ENCODE results near the gene FBXO11.

FBXO11 gene

GRCh38 chr2:47941936-47942335 is 35.6 kb upstream of the FBXO11 start (continued):
- TF ChIP-seq PPARA (CRISPR knock-in tag; IDR thresholded peaks at IDR 0.05; ENCODE audit: borderline replicate concordance) = no peak
- no peak for TF ChIP-seq OSR1 (CRISPR knock-in tag; IDR thresholded peaks at IDR 0.05)
- no peak for TF ChIP-seq PATZ1 (CRISPR knock-in tag; IDR thresholded peaks at IDR 0.05; ENCODE audit: borderline replicate concordance)
- no peak for TF ChIP-seq CSDC2 (CRISPR knock-in tag; IDR thresholded peaks at IDR 0.05)
- no peak for TF ChIP-seq ZNF8 (CRISPR knock-in tag; IDR thresholded peaks at IDR 0.05)
- TF ChIP-seq GLIS3 (CRISPR knock-in tag; IDR thresholded peaks at IDR 0.05) = no peak
- no peak for TF ChIP-seq ZNF565 (CRISPR knock-in tag; conservative IDR thresholded peaks at IDR 0.05; ENCODE audit: low read depth)
- TF ChIP-seq TOX (CRISPR knock-in tag; IDR thresholded peaks at IDR 0.05; ENCODE audit: borderline replicate concordance) = no peak
- no peak for TF ChIP-seq CSRNP3 (CRISPR knock-in tag; IDR thresholded peaks at IDR 0.05)
- TF ChIP-seq ISL1 (CRISPR knock-in tag; IDR thresholded peaks at IDR 0.05) = no peak

GRCh38 chr2:47937677-47938076 is 31.4 kb upstream of the FBXO11 start:
- no peak for TF ChIP-seq TCF4 (CRISPR knock-in tag; IDR thresholded peaks at IDR 0.05; ENCODE audit: borderline replicate concordance)
- no peak for TF ChIP-seq ESRRG (CRISPR knock-in tag; IDR thresholded peaks at IDR 0.05)
- TF ChIP-seq POU6F1 (CRISPR knock-in tag; IDR thresholded peaks at IDR 0.05; ENCODE audit: borderline replicate concordance, low read depth) = no peak

GRCh38 chr2:47935071-47935470 is 28.8 kb upstream of the FBXO11 start:
- no peak for ATAC-seq
- TF ChIP-seq ZFP3 (CRISPR knock-in tag; IDR thresholded peaks at IDR 0.05) = no peak

More at GRCh38 chr2:47937677-47938076, 31.4 kb upstream of the FBXO11 start:
- ATAC-seq = no peak

- no peak; the same call in 1 of the 3 replicates for ATAC-seq
- TF ChIP-seq POU6F1 (CRISPR knock-in tag; IDR thresholded peaks at IDR 0.05; ENCODE audit: borderline replicate concordance, low read depth) (no peak), TCF4 (CRISPR knock-in tag; IDR thresholded peaks at IDR 0.05; ENCODE audit: borderline replicate concordance) (peak; percentile 73), SNAI2 (CRISPR knock-in tag; IDR thresholded peaks at IDR 0.05) (no peak), CSRNP3 (CRISPR knock-in tag; IDR thresholded peaks at IDR 0.05) (0 out of 2 replicates have a peak, but pooled peaks have one; percentile 19)
Measured at GRCh38 chr2:47918043-47918442, 11.7 kb upstream of the FBXO11 start.

- no peak for ATAC-seq
- TF ChIP-seq TCF4 (CRISPR knock-in tag; IDR thresholded peaks at IDR 0.05; ENCODE audit: borderline replicate concordance) = no peak
- no peak for TF ChIP-seq RARB (CRISPR knock-in tag; IDR thresholded peaks at IDR 0.05)
- TF ChIP-seq GLIS3 (CRISPR knock-in tag; IDR thresholded peaks at IDR 0.05) = no peak
- no peak for TF ChIP-seq PATZ1 (CRISPR knock-in tag; IDR thresholded peaks at IDR 0.05; ENCODE audit: borderline replicate concordance)
- no peak for TF ChIP-seq CREB5 (CRISPR knock-in tag; IDR thresholded peaks at IDR 0.05; ENCODE audit: low read depth)
- no peak for TF ChIP-seq ZC3H10 (CRISPR knock-in tag; IDR thresholded peaks at IDR 0.05)
- no peak for TF ChIP-seq ISL1 (CRISPR knock-in tag; IDR thresholded peaks at IDR 0.05)
- TF ChIP-seq SNAI2 (CRISPR knock-in tag; IDR thresholded peaks at IDR 0.05) = no peak
- no peak for TF ChIP-seq ZFP3 (CRISPR knock-in tag; IDR thresholded peaks at IDR 0.05)
- TF ChIP-seq ZFP30 (CRISPR knock-in tag; IDR thresholded peaks at IDR 0.05) = no peak
- TF ChIP-seq CSDC2 (CRISPR knock-in tag; IDR thresholded peaks at IDR 0.05) = no peak
- TF ChIP-seq ZNF565 (CRISPR knock-in tag; conservative IDR thresholded peaks at IDR 0.05; ENCODE audit: low read depth) = no peak
- TF ChIP-seq OSR1 (CRISPR knock-in tag; IDR thresholded peaks at IDR 0.05) = no peak
- TF ChIP-seq CSRNP3 (CRISPR knock-in tag; IDR thresholded peaks at IDR 0.05) = no peak
Measured at GRCh38 chr2:47917276-47917961, 11.1 kb upstream of the FBXO11 start.

Data from SK-N-SH treated with all-trans-retinoic acid at 6 μM for 48 hours (cell line).